Tibial artery (tissue), 4 donors: ENCODE data around the gene TTC16.

Experiments
- DNase-seq, 2 donors: peaks; one replicate each; pipeline ENCODE4 v3.0.0-alpha.2; 2019
- H3K27ac ChIP-seq, 2 donors: fragments of 200-600 bp; sonication (generic) in 1 of 2; 1 replicate in 1 of 2; 2 replicates in 1 of 2; pipeline ENCODE4 v1.5.1; 2018 to 2019; ENCODE audit warnings: mild to moderate bottlenecking in 1 of 2
- H3K27me3 ChIP-seq, 2 donors: fragments of 200-600 bp; sonication (generic) in 1 of 2; one replicate each; pipeline versions ENCODE4 v1.5.1 to v1.6.0; 2016 to 2019
- H3K36me3 ChIP-seq, 3 donors: fragments of 200-600 bp; sonication (generic) in 2 of 3; one replicate each; pipeline ENCODE4 v1.5.1; 2016 to 2019; ENCODE audit warnings: mild to moderate bottlenecking in 2 of 3
- H3K4me1 ChIP-seq, 4 donors: fragments of 200-600 bp; sonication (generic) in 2 of 4; 1 replicate in 3 of 4; 2 replicates in 1 of 4; pipeline ENCODE4 v1.5.1; 2016 to 2019
- H3K4me3 ChIP-seq, 2 donors: fragments of 200-600 bp; sonication (generic) in 1 of 2; 1 replicate in 1 of 2; 2 replicates in 1 of 2; pipeline ENCODE4 v1.5.1; 2018 to 2019; ENCODE audit warnings: mild to moderate bottlenecking in 2 of 2
- H3K9me3 ChIP-seq, 3 donors: fragments of 200-600 bp; sonication (generic) in 1 of 3; one replicate each; pipeline ENCODE4 v1.5.1; 2016 to 2019
- CTCF ChIP-seq, 2 experiments: fragments of 200-600 bp in 1 of 2; fragments of 450-650 bp in 1 of 2; IDR thresholded peaks; one replicate each; pipeline ENCODE4 v1.5.1; 2017 to 2019; ENCODE audit warnings: antibody characterized with exemption in 2 of 2, mild to moderate bottlenecking in 1 of 2, moderate library complexity in 1 of 2
- intact Hi-C: fragments of 100-400 bp; cut with DNase I; formaldehyde crosslinking; loops from one replicate; pipeline ENCODE4 v1.15.0; 2023; ENCODE audit warnings: low total_unique reads

The TTC16 gene

GRCh38 chr9:127714020-127714750, 1.7 kb upstream of the TTC16 start:
- intact Hi-C loops = loop anchor here (5.0 kb wide), 1 partner anchor 97 kb away; no protein-coding TSS in a partner anchor
- H3K9me3 ChIP-seq = no peaks in the 10 kb centered on the region
- H3K4me1 ChIP-seq = peaks cover 0 to 20% (median 18%) of the 10 kb centered on the region in 4 donors
- H3K36me3 ChIP-seq = peaks cover 0 to 10% (median 0%) of the 10 kb centered on the region in 3 donors
- DNase-seq = no peak
- H3K4me3 ChIP-seq = peak overlapping the region; percentile 72 to 78
- no peak for TF ChIP-seq CTCF (IDR thresholded peaks at IDR 0.05)
- no peak overlapping the region for H3K27ac ChIP-seq
- no peaks in the 10 kb centered on the region for H3K27me3 ChIP-seq

GRCh38 chr9:127714951-127715469, 869 bp upstream of the TTC16 start:
- no peaks in the 10 kb centered on the region for H3K27me3 ChIP-seq
- no peaks in the 10 kb centered on the region for H3K9me3 ChIP-seq
- H3K4me3 ChIP-seq = peak overlapping the region; percentile 72 to 78
- no peak for TF ChIP-seq CTCF (IDR thresholded peaks at IDR 0.05)
- peak overlapping the region; percentile 81 for H3K27ac ChIP-seq
- H3K36me3 ChIP-seq = peaks cover 0 to 10% (median 0%) of the 10 kb centered on the region in 3 donors
- H3K4me1 ChIP-seq = peaks cover 0 to 20% (median 18%) of the 10 kb centered on the region in 4 donors
- DNase-seq = no peak
- intact Hi-C loops = loop anchor here (5.0 kb wide), 1 partner anchor 98 kb away; no protein-coding TSS in a partner anchor

GRCh38 chr9:127716412-127716811, 533 bp downstream of the TTC16 start:
- peak overlapping the region; percentile 72 to 78 for H3K4me3 ChIP-seq
- H3K9me3 ChIP-seq = no peaks in the 10 kb centered on the region
- DNase-seq = no peak
- H3K27ac ChIP-seq = peak overlapping the region; percentile 81
- H3K4me1 ChIP-seq = peaks cover 0 to 20% (median 18%) of the 10 kb centered on the region in 4 donors
- H3K27me3 ChIP-seq = peaks cover 0 to 3% of the 10 kb centered on the region in 2 donors
- intact Hi-C loops = no loop called here
- peaks cover 0 to 8% (median 0%) of the 10 kb centered on the region in 3 donors for H3K36me3 ChIP-seq
- TF ChIP-seq CTCF (IDR thresholded peaks at IDR 0.05) = no peak

- no peak for DNase-seq
- H3K36me3 ChIP-seq = no peaks in the 10 kb centered on the region
- peaks cover 0 to 20% (median 18%) of the 10 kb centered on the region in 4 donors for H3K4me1 ChIP-seq
- peaks cover 0 to 6% of the 10 kb centered on the region in 2 donors for H3K27me3 ChIP-seq
- no peak overlapping the region for H3K4me3 ChIP-seq
- TF ChIP-seq CTCF (IDR thresholded peaks at IDR 0.05) = no peak
- H3K9me3 ChIP-seq = no peaks in the 10 kb centered on the region
- H3K27ac ChIP-seq = no peak overlapping the region
- intact Hi-C loops = no loop called here
Measured at GRCh38 chr9:127717766-127718165, 1.9 kb downstream of the TTC16 start.

GRCh38 chr9:127720031-127720864, 4.4 kb downstream of the TTC16 start:
- H3K27me3 ChIP-seq = peaks cover 0 to 24% of the 10 kb centered on the region in 2 donors
- DNase-seq = no peak
- H3K36me3 ChIP-seq = no peaks in the 10 kb centered on the region
- intact Hi-C loops = loop anchor here (5.0 kb wide), 1 partner anchor 218 kb away; no protein-coding TSS in a partner anchor
- no peak for TF ChIP-seq CTCF (IDR thresholded peaks at IDR 0.05)
- no peak overlapping the region for H3K27ac ChIP-seq
- H3K4me1 ChIP-seq = peaks cover 0 to 18% (median 12%) of the 10 kb centered on the region in 4 donors
- H3K9me3 ChIP-seq = no peaks in the 10 kb centered on the region
- no peak overlapping the region for H3K4me3 ChIP-seq
